Myocyte (in vitro differentiated cells): ENCODE results near the gene TRMT10A. TPM values are rescaled to one million over a fixed set of nuclear protein-coding genes. Genes with fewer than 3 reads are reported as not detected.
A peak's percentile ranks its signal among the peaks of the same experiment; 100 is the strongest.

ENCODE experiments used
- DNase-seq: peaks from one replicate; pipeline ENCODE4 v3.0.0-alpha.2; 2012; ENCODE audit warnings: low read depth
- polyA plus RNA-seq: library from polyadenylated mRNA; unstranded; fragments of >200 nt; gene quantifications from one replicate; pipeline ENCODE4 v1.2.1, GENCODE V29; 2012; ENCODE audit warnings: missing spikeins
- total RNA-seq: library from RNA; depleted of rRNA; stranded (reverse); fragments of >200 nt; gene quantifications from 2 replicates; pipeline ENCODE4 v1.2.3, GENCODE V29; 2014

The TRMT10A gene, protein sequence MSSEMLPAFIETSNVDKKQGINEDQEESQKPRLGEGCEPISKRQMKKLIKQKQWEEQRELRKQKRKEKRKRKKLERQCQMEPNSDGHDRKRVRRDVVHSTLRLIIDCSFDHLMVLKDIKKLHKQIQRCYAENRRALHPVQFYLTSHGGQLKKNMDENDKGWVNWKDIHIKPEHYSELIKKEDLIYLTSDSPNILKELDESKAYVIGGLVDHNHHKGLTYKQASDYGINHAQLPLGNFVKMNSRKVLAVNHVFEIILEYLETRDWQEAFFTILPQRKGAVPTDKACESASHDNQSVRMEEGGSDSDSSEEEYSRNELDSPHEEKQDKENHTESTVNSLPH
- 10.7 and 13.7 TPM in 2 replicates for total RNA-seq
- polyA plus RNA-seq, result 3.3 TPM

DNA sequence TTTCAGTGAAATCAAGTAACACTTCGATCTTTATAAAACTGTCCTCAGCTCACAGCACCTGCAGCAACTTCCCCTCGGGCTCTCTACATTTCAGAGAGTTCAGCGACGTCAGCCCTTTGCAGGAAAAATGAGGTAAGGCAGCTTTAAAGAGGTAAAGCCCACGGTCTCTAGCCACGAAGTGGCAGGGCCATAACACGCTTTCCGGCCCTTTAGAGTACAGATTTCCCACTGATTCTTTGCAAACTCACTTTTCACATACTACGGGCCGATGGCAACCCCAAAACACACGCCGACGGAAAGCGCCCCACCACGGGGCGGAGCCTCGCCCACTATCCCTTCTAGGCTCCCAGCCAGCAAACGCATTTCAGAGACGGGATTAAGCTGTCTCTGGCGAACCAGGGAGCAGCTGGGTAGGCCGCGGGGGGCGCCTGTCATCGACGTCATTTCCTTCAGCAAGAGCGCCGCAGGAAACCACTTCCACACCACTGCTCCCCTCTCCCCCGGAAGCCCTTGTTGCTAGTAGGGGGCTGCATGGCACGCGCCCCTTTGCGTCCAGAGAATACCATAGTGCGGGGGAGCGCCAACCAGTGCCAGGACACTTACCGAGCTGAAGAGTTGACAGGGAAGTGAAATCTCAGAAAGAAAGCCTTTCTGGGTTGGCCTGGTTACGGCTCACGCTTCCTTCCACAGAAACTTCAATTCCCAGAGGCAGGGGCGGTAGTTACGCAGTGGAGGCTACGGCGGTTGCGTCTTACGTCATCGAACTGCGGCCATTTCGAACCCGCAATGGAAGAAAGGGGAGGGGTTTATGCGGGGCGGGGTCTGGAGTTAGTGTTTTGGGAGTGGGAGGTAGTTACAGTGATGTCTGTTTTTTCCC lies at the start of gene TRMT10A:
Gene TRMT10A, minus strand, starts transcription at position 730 of the 877 bp plus-strand sequence. CDS start 4,701 bp downstream, outside the sequence.
- peak; percentile 99 for DNase-seq

DNA sequence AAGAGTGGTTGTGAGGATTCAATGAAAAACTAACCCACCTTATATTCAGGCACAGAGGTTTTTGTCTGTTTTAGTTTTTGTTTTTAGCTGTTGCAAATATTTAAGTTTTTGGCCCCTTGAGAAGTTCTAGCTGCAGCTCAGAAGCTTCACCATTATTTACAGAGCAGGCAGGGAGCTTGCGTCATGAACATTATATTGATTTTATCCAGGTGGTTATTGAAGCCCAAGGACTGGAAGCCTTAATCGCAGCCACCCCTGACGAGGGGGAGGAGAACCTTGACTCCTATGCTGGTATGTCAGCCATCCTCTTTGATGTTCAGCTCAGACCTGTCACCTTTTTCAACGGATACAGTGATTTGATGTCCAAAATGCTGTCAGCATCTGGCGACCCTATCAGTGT lies 48.9 kb upstream of the TRMT10A start:
- no peak for DNase-seq

DNA sequence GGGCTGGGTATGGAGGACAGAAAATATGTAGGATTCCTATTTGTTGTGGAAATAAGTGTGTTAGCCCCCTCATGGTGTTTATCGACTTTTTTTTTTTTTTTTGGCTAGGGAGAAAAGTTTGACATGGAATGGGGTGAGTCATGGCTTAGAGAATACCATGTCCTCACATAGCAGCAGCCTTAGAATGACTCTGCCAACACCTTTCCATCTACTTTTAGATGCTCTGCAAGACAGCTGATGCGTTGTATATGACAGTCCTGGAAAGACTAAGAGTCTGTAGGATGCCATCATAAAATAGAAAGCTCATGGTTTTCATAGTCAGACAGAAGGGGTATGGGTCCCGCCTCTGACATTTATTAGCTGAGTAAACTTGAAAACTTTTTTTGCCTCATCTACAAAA lies 48.4 kb upstream of the TRMT10A start:
- no peak for DNase-seq

DNA sequence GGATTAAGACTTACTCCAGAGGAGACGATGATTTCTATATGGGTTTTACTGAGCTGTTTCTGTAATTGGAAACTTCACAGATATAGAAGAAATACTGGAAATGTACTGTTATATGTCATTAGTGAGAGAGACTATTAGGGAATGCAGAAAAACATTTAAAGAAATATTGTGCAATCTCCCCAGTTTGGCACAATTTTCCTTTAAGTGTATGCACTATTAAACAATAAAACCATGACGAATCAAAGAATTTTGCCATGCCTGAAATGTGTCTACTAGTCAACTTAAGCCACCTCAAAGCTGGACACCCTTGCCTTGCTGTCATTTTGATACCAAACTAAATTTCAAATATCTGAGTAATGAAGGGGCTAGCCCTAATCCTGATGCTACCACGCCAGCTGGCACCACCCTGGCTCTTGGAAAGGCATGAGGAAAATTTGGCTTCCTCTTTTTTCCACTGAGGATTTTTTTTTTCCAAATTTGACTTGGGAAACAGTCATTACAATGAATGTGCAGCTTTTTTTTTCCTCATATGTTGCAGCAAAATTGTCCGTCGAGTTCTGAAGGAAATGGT lies 46.9 kb upstream of the TRMT10A start:
- DNase-seq, result peak; percentile 17

DNA sequence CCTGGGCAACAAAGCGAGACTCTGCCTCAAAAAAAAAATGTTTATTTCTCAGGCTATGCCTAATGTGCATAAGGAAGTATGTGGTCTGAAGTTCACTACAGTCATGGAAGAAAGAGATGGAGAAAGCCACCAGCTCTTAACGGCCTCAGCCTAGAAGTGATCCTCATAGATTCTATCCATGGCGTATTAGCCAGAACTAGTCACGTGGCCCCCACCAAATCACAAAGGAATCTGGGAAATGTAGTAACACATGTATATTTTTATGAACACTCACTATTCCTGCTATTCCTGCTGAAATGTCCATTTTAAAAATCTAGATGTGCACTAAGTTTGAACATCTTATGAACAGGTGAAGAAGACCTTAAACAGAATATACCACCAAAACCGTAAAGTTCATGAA lies 44.6 kb upstream of the TRMT10A start:
- DNase-seq, result no peak

DNA sequence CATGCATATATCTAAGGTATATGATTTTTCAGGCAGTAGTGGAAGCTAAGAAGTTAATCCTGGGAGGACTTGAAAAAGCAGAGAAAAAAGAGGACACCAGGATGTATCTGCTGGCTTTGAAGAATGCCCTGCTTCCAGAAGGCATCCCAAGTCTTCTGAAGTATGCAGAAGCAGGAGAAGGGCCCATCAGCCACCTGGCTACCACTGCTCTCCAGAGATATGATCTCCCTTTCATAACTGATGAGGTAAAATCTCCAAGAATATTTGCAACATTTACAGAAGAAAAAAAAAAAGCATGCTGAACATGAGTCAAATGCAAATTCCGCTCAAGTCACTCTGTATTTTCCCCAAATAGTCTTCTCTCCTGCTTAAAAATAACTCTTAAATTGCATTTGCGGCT lies 42.9 kb upstream of the TRMT10A start:
- DNase-seq, result no peak

DNA sequence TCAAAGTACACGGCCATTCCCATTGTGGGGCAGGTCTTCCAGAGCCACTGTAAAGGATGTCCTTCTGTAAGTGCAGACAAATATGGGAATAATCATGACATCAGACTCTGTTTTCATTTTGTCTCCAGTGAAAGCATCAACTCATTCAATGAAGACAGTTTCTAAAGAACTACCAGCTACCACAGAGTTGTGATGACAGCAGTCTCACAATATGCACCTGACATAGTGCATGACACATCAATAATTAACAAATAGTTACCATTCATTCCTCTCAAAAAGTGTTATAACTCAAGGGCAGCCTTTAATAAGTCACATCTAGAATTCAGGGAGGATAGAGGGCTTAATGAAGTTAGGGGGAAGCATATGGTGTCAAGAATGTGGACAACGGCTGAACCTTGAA lies 31.0 kb upstream of the TRMT10A start:
- no peak for DNase-seq

DNA sequence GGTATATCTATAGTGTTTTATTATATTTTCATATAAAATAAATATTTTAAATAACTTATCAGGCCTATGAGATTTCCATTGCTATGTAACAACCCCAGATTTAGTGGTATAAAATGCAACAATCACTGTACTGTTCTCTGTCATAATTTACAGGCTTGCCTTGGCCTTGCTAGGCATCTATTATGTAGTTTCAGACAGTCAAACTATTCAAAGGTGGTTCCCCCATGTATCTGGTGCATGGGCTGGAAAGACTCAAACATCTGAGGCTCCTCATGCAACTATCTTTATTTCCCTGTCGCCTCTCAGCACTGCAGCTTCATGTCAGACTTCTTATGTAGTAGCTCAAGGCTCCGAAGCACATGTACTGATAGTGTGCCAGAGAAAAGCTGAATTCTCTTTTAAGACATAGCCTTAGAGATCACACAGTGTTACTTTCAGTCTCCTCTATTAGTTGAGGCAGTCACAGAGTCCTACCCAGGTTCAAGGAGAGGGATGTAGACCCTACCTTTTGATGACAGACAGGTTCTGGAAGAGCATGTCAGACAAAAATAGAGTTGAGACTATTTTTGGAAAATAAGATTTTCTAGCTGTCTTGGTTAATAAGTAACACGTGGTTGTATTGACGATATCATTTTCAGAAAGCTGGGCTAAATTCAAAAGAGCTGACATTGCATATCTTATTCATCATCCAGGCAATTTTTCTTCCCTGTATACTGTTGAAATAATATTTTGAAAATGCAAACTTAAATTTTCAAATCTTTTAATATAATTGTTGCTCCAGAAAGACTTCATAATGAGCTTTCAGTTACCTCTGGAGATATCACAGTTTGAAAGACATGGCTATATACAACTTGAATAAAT lies 30.2 kb upstream of the TRMT10A start:
- DNase-seq, result no peak

DNA sequence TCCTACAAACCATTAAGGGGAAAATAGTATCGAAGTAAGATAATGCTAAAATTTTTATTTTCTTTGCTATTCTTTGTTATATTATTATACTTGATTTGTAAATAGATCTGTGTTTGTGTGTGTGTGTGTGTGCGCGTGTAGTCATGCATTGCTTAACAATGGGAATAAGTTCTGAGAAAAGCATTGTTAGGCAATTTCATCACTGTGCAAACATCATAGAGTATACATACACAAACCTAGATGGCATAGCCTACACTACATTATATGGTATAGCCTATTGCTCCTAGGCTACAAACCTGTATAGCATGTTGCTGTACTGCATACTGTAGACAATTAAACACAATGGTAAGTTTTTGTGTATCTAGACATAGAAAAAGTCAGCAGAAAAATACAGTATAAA lies 27.9 kb upstream of the TRMT10A start:
- DNase-seq, result no peak

DNA sequence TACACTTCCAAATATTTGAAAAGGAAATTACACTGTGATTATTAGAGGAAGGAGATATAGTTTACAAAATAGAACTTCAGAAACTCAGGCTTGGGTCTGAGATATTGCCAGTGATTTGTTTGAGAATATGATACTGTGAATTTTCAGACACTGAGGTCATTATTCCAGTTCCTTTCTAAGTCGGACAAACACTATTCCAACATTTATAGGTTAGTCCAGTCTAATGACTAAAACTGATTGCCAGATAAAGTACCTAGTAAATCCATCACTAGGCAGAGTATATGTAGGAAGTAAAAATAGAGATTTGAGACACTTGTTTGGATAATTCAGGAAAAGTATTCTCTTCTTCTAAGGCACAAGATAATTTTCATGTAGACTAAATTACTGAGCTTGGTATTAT lies 24.0 kb upstream of the TRMT10A start:
- no peak for DNase-seq

DNA sequence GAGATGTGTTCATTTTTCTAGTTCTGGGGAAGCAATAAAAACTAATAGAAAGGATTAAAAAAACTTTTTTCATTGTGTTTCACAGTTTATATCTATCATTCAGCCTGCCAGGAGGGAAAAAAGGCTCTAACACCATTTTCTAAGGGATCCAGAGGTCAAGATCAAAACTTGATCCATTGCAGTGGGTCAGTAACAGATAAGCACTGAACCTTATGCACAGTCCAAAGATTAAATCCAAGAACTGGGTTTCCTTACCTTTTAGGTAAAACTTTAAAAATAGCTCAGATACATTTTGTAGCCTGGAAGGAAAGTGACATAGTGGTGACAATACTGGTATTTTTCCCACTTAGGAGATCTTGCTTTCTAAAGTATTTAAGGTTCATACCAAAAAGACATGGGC lies 23.5 kb upstream of the TRMT10A start:
- DNase-seq, result no peak

DNA sequence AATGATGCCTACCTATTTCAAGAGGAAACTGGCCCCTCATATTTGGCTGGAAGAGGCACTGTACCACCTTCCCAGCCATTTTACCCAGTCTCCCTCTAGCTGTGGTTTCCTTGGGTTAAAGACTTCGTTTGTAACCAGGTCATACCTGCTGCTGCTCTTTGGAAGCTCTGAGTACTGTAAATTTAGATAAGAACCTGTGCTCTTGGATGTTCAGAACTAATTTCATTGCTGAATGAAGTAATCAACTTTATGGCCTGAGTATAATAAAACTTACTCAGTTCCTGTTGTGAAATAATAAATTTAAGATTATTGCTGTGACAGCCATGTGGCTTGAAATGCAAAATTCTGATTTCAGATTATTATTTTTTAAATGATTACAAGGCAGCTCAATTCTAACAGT lies 23.0 kb upstream of the TRMT10A start:
- DNase-seq, result no peak

DNA sequence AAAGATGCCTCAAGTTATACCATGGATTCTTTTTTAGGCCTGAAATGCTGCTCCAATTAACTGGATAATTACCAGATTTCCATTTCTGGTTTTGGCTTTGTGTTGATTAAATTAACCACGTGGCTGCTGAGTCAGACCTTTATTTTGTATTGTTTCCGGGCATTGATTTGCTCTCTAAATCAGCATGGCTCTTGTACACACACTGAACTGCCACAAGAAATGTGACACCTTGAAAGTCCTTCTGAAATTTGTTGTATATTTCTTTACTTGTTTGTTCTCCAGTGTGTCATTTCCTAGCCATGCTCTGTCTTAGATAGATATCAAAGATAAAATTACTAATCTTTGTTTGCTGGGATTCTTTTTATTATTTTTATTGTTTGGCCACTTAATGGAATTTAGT lies 22.5 kb upstream of the TRMT10A start:
- DNase-seq, result no peak

DNA sequence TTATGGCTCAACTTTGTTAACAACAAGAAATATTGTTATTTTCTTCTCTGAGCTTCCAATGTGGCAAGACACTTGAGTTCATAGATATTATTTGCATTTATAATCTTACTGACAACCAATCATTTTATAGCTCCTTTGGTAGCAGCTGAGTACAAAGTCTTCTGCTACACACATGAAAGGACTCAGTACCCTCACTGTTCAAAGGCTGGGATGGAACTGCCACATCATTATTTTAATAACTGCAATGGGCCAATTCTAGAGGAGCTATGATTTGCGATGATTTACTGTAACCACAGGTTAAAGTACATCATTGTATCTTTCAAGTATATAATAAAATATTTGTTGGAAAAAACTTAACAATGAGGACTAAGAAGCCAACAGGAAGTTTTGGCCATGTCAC lies 21.7 kb upstream of the TRMT10A start:
- no peak for DNase-seq

DNA sequence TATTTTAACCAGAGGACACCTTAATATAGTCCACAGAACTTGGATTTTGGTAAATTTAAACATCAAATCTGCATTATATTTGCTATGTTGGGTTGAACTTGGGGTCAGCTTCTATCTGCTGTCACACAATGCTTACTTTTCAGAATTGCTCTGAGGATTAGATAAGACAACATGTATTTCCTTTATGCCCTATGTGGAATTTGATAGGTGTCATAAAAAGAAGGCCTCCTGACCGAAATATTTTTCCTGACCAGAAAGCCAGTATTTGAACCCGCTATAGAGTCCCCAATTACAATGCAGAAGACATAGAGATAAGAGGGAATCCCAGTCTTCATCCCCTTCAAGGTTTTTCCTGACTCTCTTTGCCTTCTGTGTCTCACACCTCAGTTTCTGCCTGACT lies 14.9 kb upstream of the TRMT10A start:
- no peak for DNase-seq

DNA sequence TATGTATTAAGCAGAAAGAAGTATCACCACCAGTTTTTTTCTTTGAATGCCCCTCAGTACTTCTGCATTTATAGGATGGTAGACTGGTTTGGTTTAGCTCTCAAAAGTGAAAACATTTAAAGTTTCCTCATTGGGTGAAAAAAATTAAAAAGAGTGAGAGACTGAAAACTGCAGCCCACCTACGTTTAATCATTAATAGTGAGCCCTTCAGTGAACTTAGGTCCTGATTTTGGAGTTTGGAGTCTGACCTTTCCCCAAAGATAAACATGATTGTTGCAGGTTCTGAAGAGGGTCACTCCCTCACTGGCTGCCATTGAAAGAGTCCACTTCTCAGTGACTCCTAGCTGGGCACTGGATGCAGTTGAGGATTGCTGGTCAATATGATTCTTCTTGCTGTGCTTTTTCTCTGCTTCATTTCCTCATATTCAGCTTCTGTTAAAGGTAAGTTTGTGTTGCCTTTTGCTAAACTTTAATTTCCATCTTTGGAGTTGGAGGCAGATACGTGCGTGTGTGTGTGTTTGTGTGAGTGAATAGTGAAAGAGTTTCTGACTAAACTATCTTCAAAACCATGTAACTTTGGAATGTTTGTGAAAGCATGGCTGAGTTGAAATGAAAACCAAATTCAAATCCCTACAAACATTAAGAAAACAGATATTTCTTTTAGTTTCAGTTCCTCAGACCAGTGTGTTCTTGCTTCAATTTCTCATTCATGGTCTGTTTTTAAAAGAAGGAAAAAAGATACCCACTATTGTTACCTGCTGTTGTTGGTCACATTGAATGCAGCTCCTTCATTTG lies 10.9 kb upstream of the TRMT10A start, which contains the start of gene MTTP:
Gene MTTP, plus strand, starts transcription at position 295 of the 795 bp plus-strand sequence. Its CDS starts 86 bp downstream, at position 381.
- no peak for DNase-seq

DNA sequence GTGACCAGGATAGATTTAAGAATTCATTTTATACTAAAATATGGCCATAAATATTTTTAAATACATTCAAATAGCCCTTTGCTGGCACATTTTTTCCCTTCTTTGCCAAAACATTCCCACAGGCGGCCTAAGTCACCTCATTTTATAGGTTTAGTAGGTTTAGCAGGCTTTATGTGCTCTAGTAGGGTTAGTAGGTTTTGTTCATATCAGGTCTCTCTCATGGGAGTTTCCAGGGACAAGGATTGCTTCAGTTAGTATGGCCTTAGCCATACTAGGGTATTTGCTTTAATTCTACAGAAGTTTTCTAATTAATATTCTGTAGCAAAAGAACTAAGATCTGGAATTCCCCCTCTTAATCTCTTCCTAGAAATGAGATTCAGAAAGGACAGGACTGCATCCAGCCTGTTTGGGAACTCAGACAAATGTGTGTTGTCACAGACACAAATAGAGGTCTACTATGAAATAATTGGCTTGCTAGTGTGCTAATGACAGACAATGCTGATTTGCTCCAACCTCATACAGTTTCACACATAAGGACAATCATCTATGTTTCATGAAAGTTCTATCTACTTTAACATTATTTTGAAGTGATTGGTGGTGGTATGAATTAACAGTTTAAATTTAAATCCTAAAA lies 10.0 kb upstream of the TRMT10A start:
- no peak for DNase-seq

DNA sequence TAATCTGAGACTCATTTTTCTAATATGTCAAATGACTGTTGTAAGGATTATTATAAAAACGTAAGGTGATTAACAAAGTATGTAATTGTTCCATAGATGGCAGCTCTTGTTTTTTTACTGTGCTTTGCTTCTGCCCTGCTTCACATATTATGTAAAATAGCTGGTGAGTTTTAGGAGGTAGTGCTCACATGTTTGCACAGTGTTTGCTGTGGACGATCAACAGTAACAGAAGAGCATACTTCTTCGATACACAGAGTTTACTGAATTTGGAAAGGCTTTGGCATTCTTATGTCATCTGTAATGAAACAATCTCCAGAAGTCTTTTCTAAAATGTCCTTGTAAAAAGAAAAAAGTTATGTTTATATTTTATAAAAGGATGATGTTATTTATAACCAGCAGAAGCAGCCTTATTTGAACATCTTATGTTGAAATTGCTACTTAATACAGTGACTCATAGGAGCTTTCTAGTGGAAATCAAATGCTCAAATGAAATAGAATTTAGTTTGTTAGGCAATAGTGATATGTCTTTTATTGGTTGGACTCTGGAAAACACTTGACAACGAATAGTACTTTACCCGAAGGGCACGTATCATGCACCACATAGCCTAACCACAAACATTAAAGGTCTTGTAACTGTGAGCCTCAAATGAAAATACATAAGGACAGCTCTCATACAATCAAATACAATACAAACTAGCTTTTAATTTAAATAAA lies 8.8 kb upstream of the TRMT10A start:
- peak; percentile 23 for DNase-seq

DNA sequence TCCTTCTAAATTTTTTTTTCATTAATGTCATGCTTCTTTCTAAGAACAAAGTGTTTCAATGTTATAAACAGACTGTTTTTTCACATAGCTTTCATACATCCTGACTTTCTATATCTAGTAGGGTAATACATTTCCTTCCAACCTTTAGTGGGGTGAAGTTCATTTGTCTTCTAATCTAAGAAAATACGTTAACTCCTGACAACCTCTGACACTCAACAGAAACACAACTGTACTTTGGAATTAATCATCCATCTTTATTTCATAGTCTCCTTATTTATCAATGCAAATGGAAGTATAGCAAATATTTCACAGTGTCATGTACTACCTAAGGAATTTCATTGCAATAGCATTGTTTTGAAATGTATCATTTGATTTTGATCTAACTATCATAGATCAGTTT lies 8.0 kb upstream of the TRMT10A start:
- no peak for DNase-seq
